CD4-positive, alpha-beta T cell treated with Interleukin-6 for 4 hours (primary cell): ENCODE results near the gene POLK.

Source experiments
- DNase-seq: peaks from one replicate; pipeline ENCODE4 v3.0.0-alpha.2; 2020; ENCODE audit warnings: mixed read lengths

Gene POLK

GRCh38 chr5:75611311-75612225, 99.9 kb downstream of the POLK start, which contains the start of gene ANKDD1B:
Gene ANKDD1B, plus strand, starts transcription at chr5:75611453. Its CDS starts 182 bp downstream, at chr5:75611635.
- no peak for DNase-seq

DNA sequence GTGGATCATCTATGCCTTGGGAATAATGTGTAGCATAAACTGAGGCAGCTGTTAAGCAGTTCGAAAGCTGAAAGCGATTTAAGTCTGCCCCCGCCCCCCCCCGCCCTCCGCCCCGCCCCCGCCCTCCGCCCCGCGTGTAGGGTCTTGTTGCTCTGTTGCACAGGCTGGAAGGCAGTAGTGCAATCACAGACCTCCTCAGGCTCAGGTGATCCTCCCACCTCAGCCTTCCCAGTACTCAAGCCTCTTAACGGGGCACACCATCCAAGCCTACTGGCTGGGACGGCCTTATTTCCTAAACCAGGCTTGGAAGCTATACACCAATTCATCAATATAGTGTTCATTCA, 100.5 kb downstream of the POLK start:
- DNase-seq: no peak

- no peak for DNase-seq
Measured at GRCh38 chr5:75612901-75613300, 101.2 kb downstream of the POLK start.

- DNase-seq: no peak
Measured at GRCh38 chr5:75614176-75614575, 102.5 kb downstream of the POLK start.

DNA sequence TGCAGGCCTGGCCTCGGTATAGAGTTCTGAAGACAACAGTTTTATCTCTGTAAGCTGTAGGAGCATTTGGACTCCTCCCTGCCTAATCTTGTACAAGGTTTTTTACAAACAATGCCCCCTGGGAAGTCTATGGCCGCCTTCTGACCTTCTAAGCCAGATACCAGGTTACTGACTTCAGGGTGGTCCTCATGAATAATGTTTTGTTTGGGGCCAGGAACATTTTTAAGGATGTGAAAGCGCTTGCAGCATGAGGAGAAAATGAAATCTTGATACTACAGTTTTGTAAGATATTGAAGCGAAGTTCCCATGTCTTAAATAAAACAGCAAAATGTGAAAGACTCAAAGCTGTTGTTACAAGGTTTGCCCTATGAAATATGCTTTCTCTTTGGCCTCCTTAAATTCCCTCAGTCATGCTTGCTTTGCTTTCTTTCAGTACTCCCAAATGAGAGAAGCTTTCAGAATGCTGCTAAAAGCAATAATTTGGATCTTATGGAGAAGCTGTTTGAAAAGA, 104.7 kb downstream of the POLK start:
- DNase-seq: no peak

DNA sequence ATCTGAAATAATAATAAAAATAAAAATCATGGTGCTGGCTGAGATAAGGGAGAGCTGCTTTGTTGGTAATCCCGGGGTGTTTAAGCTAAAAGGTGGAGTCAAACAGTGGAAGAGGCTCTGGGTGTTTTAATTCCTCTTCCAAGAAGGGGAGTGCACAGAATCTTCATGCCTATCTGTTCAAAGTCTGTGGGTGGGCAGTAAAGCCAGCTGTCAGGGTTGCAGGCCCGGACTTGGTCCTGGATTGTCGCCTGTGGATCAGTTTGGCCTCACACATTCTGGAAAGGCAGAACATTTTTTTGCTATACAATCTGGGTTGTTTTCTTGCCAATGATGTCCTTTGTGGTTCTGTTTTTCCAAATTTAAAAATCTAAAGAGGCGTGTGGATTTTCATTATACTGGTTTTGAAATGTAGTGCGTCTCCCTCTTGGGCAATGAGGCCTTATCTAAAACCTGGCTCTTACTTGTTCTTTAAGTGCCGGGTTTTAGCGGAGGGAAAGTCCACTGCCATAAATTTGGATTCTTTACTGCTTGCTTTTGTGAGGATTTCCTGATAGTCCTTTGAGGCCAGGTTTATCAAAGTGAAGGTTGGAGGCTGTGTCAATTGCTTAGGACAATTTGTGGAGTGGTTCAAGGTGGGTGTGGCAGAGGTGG, 105.4 kb downstream of the POLK start:
- no peak for DNase-seq

- no peak for DNase-seq
Measured at GRCh38 chr5:75617736-75618352, 106.2 kb downstream of the POLK start.

DNA sequence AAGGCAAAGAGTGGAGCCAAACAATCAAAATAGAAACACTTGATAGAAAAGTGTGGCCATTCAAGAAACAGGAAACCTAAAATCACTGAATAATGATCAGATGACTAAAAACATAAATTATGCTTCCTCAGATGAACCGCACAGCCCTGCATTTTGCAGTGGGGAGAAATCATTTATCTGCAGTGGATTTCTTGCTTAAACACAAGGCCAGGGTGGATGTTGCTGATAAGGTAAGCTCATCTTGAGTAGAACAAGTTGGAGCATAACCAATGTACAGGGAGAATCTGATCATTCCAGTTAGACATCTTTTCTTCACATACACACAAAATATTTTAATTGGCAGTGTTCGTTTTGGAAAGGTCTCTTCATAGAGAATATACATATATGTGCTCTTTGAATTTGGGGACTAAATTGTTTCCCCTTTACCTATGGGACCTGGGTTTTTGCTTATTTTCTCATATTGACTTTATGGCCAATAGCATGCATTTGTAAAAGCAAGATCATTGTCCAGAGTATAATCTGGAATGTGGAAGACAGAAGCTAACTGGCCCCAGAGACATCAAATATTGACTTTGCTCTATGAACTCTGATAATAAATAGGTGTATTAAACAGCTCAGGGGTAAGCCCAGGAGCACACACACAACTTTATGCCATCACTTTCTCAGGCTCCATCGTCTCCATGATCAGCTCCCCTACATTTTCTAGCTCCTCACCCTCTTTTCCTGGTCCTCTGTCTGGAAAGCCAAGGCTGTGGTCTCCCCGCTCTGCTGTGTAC, 108.7 kb downstream of the POLK start:
- no peak for DNase-seq

- DNase-seq: no peak
Measured at GRCh38 chr5:75622564-75622963, 110.9 kb downstream of the POLK start.

DNA sequence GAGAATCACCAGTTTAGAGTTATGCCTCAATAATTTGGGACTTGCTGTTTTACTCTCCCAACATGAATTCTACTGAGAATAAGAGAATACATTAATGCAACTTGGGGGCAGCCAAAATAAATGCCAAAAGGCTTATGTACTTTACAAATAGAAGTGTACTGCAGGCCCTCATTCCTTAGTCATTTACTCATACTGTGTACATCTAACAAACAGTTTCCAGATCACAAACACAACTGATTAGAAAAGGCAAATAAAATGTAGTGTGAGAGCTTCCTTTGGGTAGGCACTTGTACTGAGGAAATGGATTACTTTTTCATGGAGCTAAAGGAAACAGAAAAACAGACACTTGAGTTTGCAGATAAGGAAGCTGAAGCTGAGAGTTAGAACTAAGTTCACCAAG, 112.2 kb downstream of the POLK start:
- DNase-seq: no peak

DNA sequence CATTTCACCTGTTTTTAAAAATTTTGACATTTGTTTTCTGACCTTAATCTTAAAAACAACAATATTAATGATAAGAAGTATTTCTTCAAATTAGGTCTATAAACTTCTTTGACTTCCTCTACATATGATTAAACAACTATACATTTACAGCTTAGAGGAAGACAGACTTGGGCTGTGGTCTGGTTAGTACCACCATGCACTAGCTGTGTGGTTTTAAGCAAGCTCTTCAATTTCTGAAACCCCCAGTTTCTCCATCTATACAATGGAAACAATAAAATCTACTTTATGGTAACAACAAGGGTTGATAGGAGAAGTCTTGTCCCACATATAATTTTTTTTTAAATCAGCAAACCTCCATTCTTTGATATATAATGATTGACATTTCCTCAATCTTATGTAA, 115.3 kb downstream of the POLK start:
- DNase-seq: no peak

GRCh38 chr5:75627801-75628200, 116.1 kb downstream of the POLK start:
- DNase-seq: no peak

GRCh38 chr5:75630875-75631274, 119.2 kb downstream of the POLK start:
- DNase-seq: no peak

GRCh38 chr5:75632321-75632720, 120.6 kb downstream of the POLK start:
- DNase-seq: no peak

- no peak for DNase-seq
Measured at GRCh38 chr5:75637949-75638348, 126.3 kb downstream of the POLK start.

DNA sequence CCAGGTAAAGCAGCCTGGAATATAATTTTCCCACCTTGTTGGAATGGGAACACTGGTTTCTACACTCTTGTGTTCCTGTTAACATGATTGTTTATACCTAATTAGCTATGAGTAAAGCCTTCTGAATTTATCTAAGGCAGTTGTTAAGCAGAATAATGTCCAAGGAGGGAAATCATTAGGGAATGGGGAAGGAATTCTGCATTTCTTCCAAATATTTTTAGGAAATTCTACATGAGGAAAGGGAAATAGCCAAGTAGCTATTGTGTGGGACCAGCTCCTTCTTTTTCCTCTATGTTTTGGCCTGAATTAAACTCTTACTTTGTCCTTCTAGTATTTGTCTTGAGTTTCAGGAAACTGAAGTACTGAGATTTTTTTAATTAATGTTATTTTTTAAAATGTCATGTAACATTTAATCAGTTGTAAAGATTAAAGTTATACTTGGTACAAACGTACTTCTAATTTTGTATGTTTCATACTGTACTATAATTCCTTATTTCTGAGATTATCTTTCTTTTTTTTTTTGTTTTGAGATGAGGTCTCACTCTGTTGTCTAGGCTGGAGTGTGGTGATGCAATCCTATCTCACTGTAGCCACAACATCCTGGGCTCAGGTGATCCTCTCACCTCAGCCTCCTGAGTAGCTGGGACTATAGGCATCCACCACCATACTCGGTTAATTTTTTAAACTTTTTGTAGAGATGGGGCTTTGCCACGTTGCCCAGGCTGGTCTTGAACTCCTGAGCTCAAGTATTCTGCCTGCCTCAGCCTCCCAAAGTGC, 128.0 kb downstream of the POLK start:
- no peak for DNase-seq

- no peak for DNase-seq
Measured at GRCh38 chr5:75640395-75640794, 128.7 kb downstream of the POLK start.

DNA sequence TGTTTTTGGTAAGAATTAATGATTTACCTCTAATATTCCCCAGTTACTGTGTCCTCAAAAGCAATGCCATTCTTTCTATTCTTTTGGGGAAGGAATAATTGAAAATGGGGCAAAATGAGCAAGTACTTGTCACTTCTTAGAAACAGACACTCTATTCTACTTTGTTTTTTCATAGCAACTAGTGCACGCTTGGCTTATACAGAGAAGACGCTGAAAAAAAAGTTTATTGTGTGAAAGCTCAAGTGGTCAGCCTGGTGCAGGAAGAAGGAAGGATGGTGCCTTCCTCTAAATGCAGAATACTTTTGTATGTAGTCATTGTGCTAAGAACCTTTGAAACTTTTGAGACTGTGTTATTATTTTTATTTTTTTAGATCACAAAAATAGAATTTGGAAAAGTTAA, 129.1 kb downstream of the POLK start:
- no peak for DNase-seq

- no peak for DNase-seq
Measured at GRCh38 chr5:75648712-75649111, 137.0 kb downstream of the POLK start.
